Measurements from ENCODE around the gene DNM2. TPM values are rescaled to one million over a fixed set of nuclear protein-coding genes. Genes with fewer than 3 reads are reported as not detected.

The DNM2 gene
- total RNA-seq, 1 donor from 2014 or later = 280 TPM

- H3K4me1 ChIP-seq = no peaks in the 10 kb centered on the region
- H3K27ac ChIP-seq = no peak overlapping the region
- H3K9me3 ChIP-seq = no peaks in the 10 kb centered on the region
- no peak for TF ChIP-seq CTCF (IDR thresholded peaks at IDR 0.05)
- DNase-seq = no peak
- peak; percentile 56 for ATAC-seq
- no peak overlapping the region for H3K4me3 ChIP-seq
- intact Hi-C loops (cut with DNase I) = no loop called here
- H3K36me3 ChIP-seq = peaks cover 97% of the 10 kb centered on the region
- no peaks in the 10 kb centered on the region for H3K27me3 ChIP-seq
Observed at GRCh38 chr19:10805065-10805757, 87.3 kb downstream of the DNM2 start.

- H3K27ac ChIP-seq = no peak overlapping the region
Observed at GRCh38 chr19:10805758-10806247, 87.9 kb downstream of the DNM2 start.

GRCh38 chr19:10808937-10809649 lies 91.2 kb downstream of the DNM2 start:
- H3K4me3 ChIP-seq = no peak overlapping the region
- no peaks in the 10 kb centered on the region for H3K9me3 ChIP-seq
- peaks cover 99% of the 10 kb centered on the region for H3K36me3 ChIP-seq
- no peak overlapping the region for H3K27ac ChIP-seq
- H3K27me3 ChIP-seq = no peaks in the 10 kb centered on the region
- H3K4me1 ChIP-seq = peaks cover 10% of the 10 kb centered on the region
- no peak for TF ChIP-seq CTCF (IDR thresholded peaks at IDR 0.05)
- no peak for DNase-seq
- ATAC-seq = peak; percentile 2
- intact Hi-C loops (cut with DNase I) = no loop called here

More at GRCh38 chr19:10805758-10806247, 87.9 kb downstream of the DNM2 start:
- no peaks in the 10 kb centered on the region for H3K27me3 ChIP-seq
- peaks cover 97% of the 10 kb centered on the region for H3K36me3 ChIP-seq
- no peak overlapping the region for H3K4me3 ChIP-seq
- TF ChIP-seq CTCF (IDR thresholded peaks at IDR 0.05) = no peak
- DNase-seq (no peak), ATAC-seq (no peak)
- H3K4me1 ChIP-seq = no peaks in the 10 kb centered on the region
- intact Hi-C loops (cut with DNase I) = no loop called here
- no peaks in the 10 kb centered on the region for H3K9me3 ChIP-seq

GRCh38 chr19:10809651-10810285 lies 91.9 kb downstream of the DNM2 start:
- no peaks in the 10 kb centered on the region for H3K27me3 ChIP-seq
- H3K9me3 ChIP-seq = no peaks in the 10 kb centered on the region
- ATAC-seq = peak; percentile 42
- no peak for DNase-seq
- H3K36me3 ChIP-seq = peaks cover 99% of the 10 kb centered on the region
- TF ChIP-seq CTCF (IDR thresholded peaks at IDR 0.05) = no peak
- H3K4me1 ChIP-seq = peaks cover 10% of the 10 kb centered on the region
- intact Hi-C loops (cut with DNase I) = no loop called here
- H3K4me3 ChIP-seq = no peak overlapping the region
- H3K27ac ChIP-seq = no peak overlapping the region

GRCh38 chr19:10811391-10812111 lies 93.7 kb downstream of the DNM2 start:
- ATAC-seq (no peak), DNase-seq (no peak)
- H3K9me3 ChIP-seq = no peaks in the 10 kb centered on the region
- H3K36me3 ChIP-seq = peaks cover 90% of the 10 kb centered on the region
- no peak overlapping the region for H3K4me3 ChIP-seq
- intact Hi-C loops (cut with DNase I) = no loop called here
- peaks cover 10% of the 10 kb centered on the region for H3K4me1 ChIP-seq
- no peak for TF ChIP-seq CTCF (IDR thresholded peaks at IDR 0.05)
- H3K27me3 ChIP-seq = no peaks in the 10 kb centered on the region
- no peak overlapping the region for H3K27ac ChIP-seq
